Measurements from ENCODE around the gene LKAAEAR1. TPM values are rescaled to one million over a fixed set of nuclear protein-coding genes. Genes with fewer than 3 reads are reported as not detected.

LKAAEAR1 gene
- total and polyA plus RNA-seq, 9 of the 15 experiments (the other 6 are each of a cell fraction or from before 2014, with no cell fraction given), result not detected

DNA sequence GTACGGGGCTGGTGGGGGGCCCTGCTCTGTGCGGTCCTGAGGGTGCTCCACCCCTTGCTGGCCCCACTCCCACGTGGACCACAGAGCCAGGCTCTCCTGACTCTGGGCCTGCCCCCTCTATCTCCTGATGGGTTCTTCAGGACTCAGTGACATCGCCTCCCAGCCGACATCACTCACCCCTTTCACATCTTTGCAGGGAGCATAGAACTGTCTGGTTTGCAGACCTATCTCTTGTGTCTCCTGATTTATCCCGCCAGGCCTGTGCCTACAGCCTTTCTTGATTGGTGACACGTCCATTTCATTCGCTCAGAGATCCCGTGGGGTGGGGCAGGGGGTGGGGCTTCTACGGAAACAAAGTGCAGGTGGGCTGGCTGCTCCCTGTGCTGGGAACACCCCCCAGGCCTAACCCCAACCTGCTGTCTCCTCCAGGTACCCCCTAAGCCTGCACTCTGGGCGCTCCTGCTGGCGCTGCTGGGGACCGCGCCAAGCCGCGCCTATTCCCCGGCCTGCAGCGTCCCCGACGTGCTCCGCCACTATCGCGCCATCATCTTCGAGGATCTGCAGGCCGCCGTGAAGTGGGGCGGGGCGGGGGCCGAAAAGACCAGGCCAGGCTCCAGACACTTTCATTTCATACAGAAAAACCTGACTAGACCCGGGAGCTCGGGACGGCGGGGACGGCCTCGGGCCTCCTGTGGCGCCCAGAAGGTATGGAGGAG lies 46.5 kb downstream of the LKAAEAR1 start:
- Histone ChIP-seq H3K27ac (ENCODE audit: extremely low read depth, low read depth, low read length) (no peak overlapping the region), H3K79me2 (ENCODE audit: control insufficient read depth, insufficient read depth, low read length) (no peaks in the 10 kb centered on the region; the same call in 2 of the 3 replicates), H3K36me3 (ENCODE audit: control insufficient read depth, insufficient read depth, low read length) (peaks cover 25% of the 10 kb centered on the region; the same call in 2 of the 3 replicates), H3K4me2 (ENCODE audit: insufficient read depth, low read length) (peak overlapping the region; percentile 74), H3K9ac (ENCODE audit: insufficient read depth in 1 of 2, low read depth in 2 of 2, low read length in 2 of 2) (peak overlapping the region; percentile 14 to 92; a peak in 3 of 4 replicates), H2AFZ (ENCODE audit: low read depth, low read length) (no peak overlapping the region), H3K9me3 (replicated peaks; ENCODE audit: control insufficient read depth, insufficient read depth, low read depth, low read length) (no peaks in the 10 kb centered on the region), H3K9me1 (ENCODE audit: control insufficient read depth, insufficient read depth, low read length) (peaks cover 3% of the 10 kb centered on the region), H3K4me3 (peak overlapping the region; percentile 51), H3K4me1 (replicated peaks in 1 of 2; ENCODE audit: control insufficient read depth in 2 of 2, insufficient read depth in 2 of 2, low read length in 2 of 2) (peaks cover 33 to 84% of the 10 kb centered on the region in 2 experiments), H4K20me1 (replicated peaks; ENCODE audit: control insufficient read depth, insufficient read depth, low read length) (no peaks in the 10 kb centered on the region), H3K27me3 (ENCODE audit: control insufficient read depth in 2 of 2, insufficient read depth in 2 of 2, low read length in 2 of 2) (no peaks in the 10 kb centered on the region)
- intact Hi-C loops (cut with micrococcal nuclease), result loop anchor here (2.0 to 5.0 kb wide), 3 partner anchors 17 to 500 kb away; partner anchors contain the start of gene PTK6
- 20% methylated on average over 27 of the region's 36 CpGs for WGBS (ENCODE audit: insufficient coverage, low coverage, missing lambda C conversion rate)
- ATAC-seq (peak; percentile 9), DNase-seq (ENCODE audit: extremely low read depth in 1 of 4, low spot score in 3 of 4) (peak; percentile 54 to 61 (median 60)), FAIRE-seq (peak; percentile 66)
- ChIA-PET POLR2A (interaction anchor here (0.8 to 1.0 kb wide), 3 partner anchors 7 to 506 kb away, joined by 3 read pairs; no protein-coding TSS in a partner anchor), CTCF (ENCODE audit: low intra/inter-chr PET ratio) (interaction anchor here (0.6 to 2.1 kb wide), 5 partner anchors 16 to 596 kb away, joined by 3 to 16 read pairs (median 3); partner anchors contain the start of gene PRPF6)
- BruUV-seq (replicated peaks), result no TSS peak
- in situ Hi-C loops (cut with MboI), result no loop called here
- TF ChIP-seq SRSF7 (optimal IDR thresholded peaks at IDR 0.05; ENCODE audit: low read depth, low read length), result no peak
- TF ChIP-seq, protein P1, sequence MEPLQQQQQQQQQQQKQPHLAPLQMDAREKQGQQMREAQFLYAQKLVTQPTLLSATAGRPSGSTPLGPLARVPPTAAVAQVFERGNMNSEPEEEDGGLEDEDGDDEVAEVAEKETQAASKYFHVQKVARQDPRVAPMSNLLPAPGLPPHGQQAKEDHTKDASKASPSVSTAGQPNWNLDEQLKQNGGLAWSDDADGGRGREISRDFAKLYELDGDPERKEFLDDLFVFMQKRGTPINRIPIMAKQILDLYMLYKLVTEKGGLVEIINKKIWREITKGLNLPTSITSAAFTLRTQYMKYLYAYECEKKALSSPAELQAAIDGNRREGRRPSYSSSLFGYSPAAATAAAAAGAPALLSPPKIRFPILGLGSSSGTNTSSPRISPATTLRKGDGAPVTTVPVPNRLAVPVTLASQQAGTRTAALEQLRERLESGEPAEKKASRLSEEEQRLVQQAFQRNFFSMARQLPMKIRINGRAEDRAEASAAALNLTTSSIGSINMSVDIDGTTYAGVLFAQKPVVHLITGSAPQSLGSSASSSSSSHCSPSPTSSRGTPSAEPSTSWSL (CRISPR knock-in tag; IDR thresholded peaks at IDR 0.05; ENCODE audit: borderline replicate concordance), result no peak
- TF ChIP-seq EP300 (IDR thresholded peaks at IDR 0.05; ENCODE audit: low read length), result no peak
- peak; percentile 15; the same call in 1 of the 2 replicates for TF ChIP-seq ZBTB7A (IDR thresholded peaks at IDR 0.05; ENCODE audit: borderline replicate concordance, control insufficient read depth, low read depth, low read length)
- no peak for TF ChIP-seq ZNF316 (IDR thresholded peaks at IDR 0.05)
- no peak for TF ChIP-seq ZNF143 (CRISPR knock-in tag; IDR thresholded peaks at IDR 0.05)
- no peak for TF ChIP-seq TEAD1 (CRISPR knock-in tag; IDR thresholded peaks at IDR 0.05)
- TF ChIP-seq PCBP1 (IDR thresholded peaks at IDR 0.05; ENCODE audit: low read depth, low read length, poor library complexity, severe bottlenecking), result peak; percentile 42
- TF ChIP-seq NFIC (IDR thresholded peaks at IDR 0.05), result peak; percentile 32
- TF ChIP-seq STAT5B (CRISPR knock-in tag; IDR thresholded peaks at IDR 0.05), result no peak
- TF ChIP-seq, protein P2, sequence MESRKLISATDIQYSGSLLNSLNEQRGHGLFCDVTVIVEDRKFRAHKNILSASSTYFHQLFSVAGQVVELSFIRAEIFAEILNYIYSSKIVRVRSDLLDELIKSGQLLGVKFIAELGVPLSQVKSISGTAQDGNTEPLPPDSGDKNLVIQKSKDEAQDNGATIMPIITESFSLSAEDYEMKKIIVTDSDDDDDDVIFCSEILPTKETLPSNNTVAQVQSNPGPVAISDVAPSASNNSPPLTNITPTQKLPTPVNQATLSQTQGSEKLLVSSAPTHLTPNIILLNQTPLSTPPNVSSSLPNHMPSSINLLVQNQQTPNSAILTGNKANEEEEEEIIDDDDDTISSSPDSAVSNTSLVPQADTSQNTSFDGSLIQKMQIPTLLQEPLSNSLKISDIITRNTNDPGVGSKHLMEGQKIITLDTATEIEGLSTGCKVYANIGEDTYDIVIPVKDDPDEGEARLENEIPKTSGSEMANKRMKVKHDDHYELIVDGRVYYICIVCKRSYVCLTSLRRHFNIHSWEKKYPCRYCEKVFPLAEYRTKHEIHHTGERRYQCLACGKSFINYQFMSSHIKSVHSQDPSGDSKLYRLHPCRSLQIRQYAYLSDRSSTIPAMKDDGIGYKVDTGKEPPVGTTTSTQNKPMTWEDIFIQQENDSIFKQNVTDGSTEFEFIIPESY (CRISPR knock-in tag; IDR thresholded peaks at IDR 0.05), result peak; percentile 36; the same call in 1 of the 2 replicates
- TF ChIP-seq, protein P3, sequence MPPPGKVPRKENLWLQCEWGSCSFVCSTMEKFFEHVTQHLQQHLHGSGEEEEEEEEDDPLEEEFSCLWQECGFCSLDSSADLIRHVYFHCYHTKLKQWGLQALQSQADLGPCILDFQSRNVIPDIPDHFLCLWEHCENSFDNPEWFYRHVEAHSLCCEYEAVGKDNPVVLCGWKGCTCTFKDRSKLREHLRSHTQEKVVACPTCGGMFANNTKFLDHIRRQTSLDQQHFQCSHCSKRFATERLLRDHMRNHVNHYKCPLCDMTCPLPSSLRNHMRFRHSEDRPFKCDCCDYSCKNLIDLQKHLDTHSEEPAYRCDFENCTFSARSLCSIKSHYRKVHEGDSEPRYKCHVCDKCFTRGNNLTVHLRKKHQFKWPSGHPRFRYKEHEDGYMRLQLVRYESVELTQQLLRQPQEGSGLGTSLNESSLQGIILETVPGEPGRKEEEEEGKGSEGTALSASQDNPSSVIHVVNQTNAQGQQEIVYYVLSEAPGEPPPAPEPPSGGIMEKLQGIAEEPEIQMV (tag; conservative IDR thresholded peaks at IDR 0.05; ENCODE audit: low read depth), result no peak
- TF ChIP-seq CAMTA2 (CRISPR knock-in tag; conservative IDR thresholded peaks at IDR 0.05), result no peak
- no peak for TF ChIP-seq RNF219 (CRISPR knock-in tag; IDR thresholded peaks at IDR 0.05)

Data from K562 (cell line).